GM23338 (cell line): ENCODE measurements around the gene SEMA6D. TPM values are rescaled to one million over a fixed set of nuclear protein-coding genes. Genes with fewer than 3 reads are reported as not detected.

ENCODE experiments used
- ATAC-seq: fragments of 200-7000 bp; cut with Tn5 transposase; 3 replicates; pipeline ENCODE4 v1.9.1; 2020
- DNase-seq: peaks from one replicate; pipeline ENCODE4 v3.0.0-alpha.2; 2015; ENCODE audit warnings: low spot score
- H2AFZ ChIP-seq: fragments of 200-600 bp; sonication (generic); 2 replicates; pipeline ENCODE4 v1.8.0; 2016; ENCODE audit warnings: antibody characterized with exemption, mild to moderate bottlenecking, moderate library complexity
- H3F3A ChIP-seq: fragments of 200-600 bp; sonication (generic); replicated peaks from 2 replicates; pipeline ENCODE4 v1.8.0; 2017; ENCODE audit warnings: antibody characterized with exemption, mixed run types, low read depth
- H3K27ac ChIP-seq: fragments of 200-600 bp; sonication (generic); 2 replicates; pipeline ENCODE4 v1.6.1; 2016; ENCODE audit warnings: low read depth
- H3K27me3 ChIP-seq: fragments of 200-600 bp; sonication (generic); 2 replicates; pipeline ENCODE4 v1.8.0; 2016; ENCODE audit warnings: mild to moderate bottlenecking, mixed run types, moderate library complexity; ENCODE audit not compliant: insufficient read depth
- H3K36me3 ChIP-seq: fragments of 200-600 bp; sonication (generic); 2 replicates; pipeline ENCODE4 v1.8.0; 2016; ENCODE audit warnings: mild to moderate bottlenecking; ENCODE audit not compliant: insufficient read depth
- H3K4me1 ChIP-seq: fragments of 200-600 bp; sonication (generic); 2 replicates; pipeline ENCODE4 v1.8.0; 2016; ENCODE audit warnings: mild to moderate bottlenecking, moderate library complexity; ENCODE audit not compliant: insufficient read depth
- H3K4me2 ChIP-seq: fragments of 200-600 bp; sonication (generic); 2 replicates; pipeline ENCODE4 v1.7.1; 2017; ENCODE audit warnings: mixed run types
- H3K4me3 ChIP-seq: fragments of 200-600 bp; sonication (generic); 2 replicates; pipeline ENCODE4 v1.6.1; 2016; ENCODE audit warnings: mixed run types
- H3K79me2 ChIP-seq: fragments of 200-600 bp; sonication (generic); replicated peaks from 2 replicates; pipeline ENCODE4 v1.8.0; 2017; ENCODE audit warnings: mild to moderate bottlenecking; ENCODE audit not compliant: insufficient read depth
- H3K9me2 ChIP-seq: fragments of 200-600 bp; sonication (generic); 2 replicates; pipeline ENCODE4 v1.8.0; 2017; ENCODE audit not compliant: insufficient read depth
- H4K20me1 ChIP-seq: fragments of 200-600 bp; sonication (generic); replicated peaks from 2 replicates; pipeline ENCODE4 v1.8.0; 2017; ENCODE audit warnings: mild to moderate bottlenecking; ENCODE audit not compliant: insufficient read depth
- H3K27ac Mint-ChIP-seq: 2 replicates; pipeline ENCODE4 v1.8.0; 2020; ENCODE audit warnings: inconsistent platforms, mild to moderate bottlenecking, moderate library complexity, mixed read lengths
- H3K27me3 Mint-ChIP-seq: 3 replicates; pipeline ENCODE4 v1.8.0; 2022; ENCODE audit warnings: low read depth, mild to moderate bottlenecking, moderate library complexity, mixed read lengths, inconsistent platforms; ENCODE audit not compliant: insufficient read depth, poor library complexity
- H3K36me3 Mint-ChIP-seq: 3 replicates; pipeline ENCODE4 v1.8.0; 2021; ENCODE audit warnings: low read depth, mild to moderate bottlenecking, inconsistent platforms, moderate library complexity, mixed read lengths
- H3K4me1 Mint-ChIP-seq: 3 replicates; pipeline ENCODE4 v1.8.0; 2020; ENCODE audit warnings: mild to moderate bottlenecking, inconsistent platforms, mixed read lengths
- H3K4me3 Mint-ChIP-seq: 3 replicates; pipeline ENCODE4 v1.8.0; 2021; ENCODE audit warnings: moderate library complexity, mild to moderate bottlenecking, inconsistent platforms, mixed read lengths
- H3K9me3 Mint-ChIP-seq: 3 replicates; pipeline ENCODE4 v1.8.0; 2020; ENCODE audit warnings: moderate library complexity, mild to moderate bottlenecking, inconsistent platforms, mixed read lengths
- CREB1 ChIP-seq: fragments of 250-450 bp; sonication (Bioruptor Pico); IDR thresholded peaks from 2 replicates; pipeline ENCODE4 v1.5.0; 2020; ENCODE audit warnings: low read depth, mild to moderate bottlenecking, moderate library complexity
- JUNB ChIP-seq: IDR thresholded peaks from one replicate; pipeline ENCODE4 v1.6.1; 2016; ENCODE audit warnings: antibody characterized with exemption; ENCODE audit not compliant: unreplicated experiment
- NANOG ChIP-seq: IDR thresholded peaks from 2 replicates; pipeline ENCODE4 v1.6.1; 2016; ENCODE audit warnings: antibody characterized with exemption, borderline replicate concordance
- ZNF114 ChIP-seq: fragments of 250-450 bp; sonication (Bioruptor Pico); IDR thresholded peaks from 2 replicates; pipeline ENCODE4 v1.5.0; 2020; ENCODE audit warnings: mild to moderate bottlenecking, moderate library complexity
- ZNF331 ChIP-seq: fragments of 250-450 bp; sonication (Bioruptor Pico); IDR thresholded peaks from 2 replicates; pipeline ENCODE4 v1.5.0; 2020; ENCODE audit warnings: low read depth, mild to moderate bottlenecking, moderate library complexity
- polyA plus RNA-seq: library from polyadenylated mRNA; unstranded; fragments of >200 nt; fragmentation: Nextera tagmentation; extraction: Ambion mirVana; gene quantifications from 2 replicates; pipeline ENCODE4 v1.2.1, GENCODE V29; 2016
- total RNA-seq: library from RNA; depleted of rRNA; stranded (reverse); fragments of >200 nt; shearing (Covaris generic); gene quantifications from 2 replicates; pipeline ENCODE4 v1.2.3, GENCODE V29; 2014
- TF ChIP-seq, protein P1 (sequence below): fragments of 250-450 bp; sonication (Bioruptor Pico); IDR thresholded peaks from 2 replicates; pipeline ENCODE4 v1.5.0; 2020; ENCODE audit warnings: mild to moderate bottlenecking, moderate library complexity
- TF ChIP-seq, protein P2 (sequence below): IDR thresholded peaks from 2 replicates; pipeline ENCODE4 v1.6.1; 2016; ENCODE audit warnings: antibody characterized with exemption
- TF ChIP-seq, protein P3 (sequence below): IDR thresholded peaks from one replicate; pipeline ENCODE4 v1.6.1; 2018; ENCODE audit warnings: antibody characterized with exemption; ENCODE audit not compliant: unreplicated experiment
- TF ChIP-seq, protein P4 (sequence below), 2 experiments: fragments of 200-600 bp in 1 of 2; sonication (generic) in 1 of 2; conservative IDR thresholded peaks; 2 replicates each; pipeline versions ENCODE4 v1.5.1 to v1.6.1; 2016 to 2017; ENCODE audit warnings: antibody characterized with exemption in 2 of 2, low read depth in 2 of 2, mild to moderate bottlenecking in 2 of 2, moderate library complexity in 1 of 2

SEMA6D gene
- total and polyA plus RNA-seq, 2 experiments from 2014 or later, result 0.37 to 0.97 TPM

DNA sequence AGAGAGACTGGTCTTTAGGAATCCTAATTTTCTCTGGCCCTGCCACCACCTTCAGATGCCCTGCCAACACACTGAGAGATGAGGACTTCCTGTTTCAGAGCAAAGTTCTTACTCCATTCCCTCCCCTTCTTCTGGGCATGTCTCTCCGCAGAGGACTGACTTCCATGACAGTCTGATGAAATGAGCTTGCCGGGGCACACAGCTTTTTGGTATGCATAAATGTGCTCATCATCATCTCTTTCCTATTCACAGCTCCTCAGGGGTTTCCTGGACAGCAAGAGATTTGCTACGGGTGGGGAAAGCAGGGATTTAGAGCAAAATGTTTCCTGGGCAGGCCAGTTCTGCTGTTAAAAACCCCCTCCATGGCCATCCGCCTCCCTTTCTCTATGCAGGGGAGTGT, 27.6 kb upstream of the SEMA6D start (continued):
- TF ChIP-seq, protein P1, sequence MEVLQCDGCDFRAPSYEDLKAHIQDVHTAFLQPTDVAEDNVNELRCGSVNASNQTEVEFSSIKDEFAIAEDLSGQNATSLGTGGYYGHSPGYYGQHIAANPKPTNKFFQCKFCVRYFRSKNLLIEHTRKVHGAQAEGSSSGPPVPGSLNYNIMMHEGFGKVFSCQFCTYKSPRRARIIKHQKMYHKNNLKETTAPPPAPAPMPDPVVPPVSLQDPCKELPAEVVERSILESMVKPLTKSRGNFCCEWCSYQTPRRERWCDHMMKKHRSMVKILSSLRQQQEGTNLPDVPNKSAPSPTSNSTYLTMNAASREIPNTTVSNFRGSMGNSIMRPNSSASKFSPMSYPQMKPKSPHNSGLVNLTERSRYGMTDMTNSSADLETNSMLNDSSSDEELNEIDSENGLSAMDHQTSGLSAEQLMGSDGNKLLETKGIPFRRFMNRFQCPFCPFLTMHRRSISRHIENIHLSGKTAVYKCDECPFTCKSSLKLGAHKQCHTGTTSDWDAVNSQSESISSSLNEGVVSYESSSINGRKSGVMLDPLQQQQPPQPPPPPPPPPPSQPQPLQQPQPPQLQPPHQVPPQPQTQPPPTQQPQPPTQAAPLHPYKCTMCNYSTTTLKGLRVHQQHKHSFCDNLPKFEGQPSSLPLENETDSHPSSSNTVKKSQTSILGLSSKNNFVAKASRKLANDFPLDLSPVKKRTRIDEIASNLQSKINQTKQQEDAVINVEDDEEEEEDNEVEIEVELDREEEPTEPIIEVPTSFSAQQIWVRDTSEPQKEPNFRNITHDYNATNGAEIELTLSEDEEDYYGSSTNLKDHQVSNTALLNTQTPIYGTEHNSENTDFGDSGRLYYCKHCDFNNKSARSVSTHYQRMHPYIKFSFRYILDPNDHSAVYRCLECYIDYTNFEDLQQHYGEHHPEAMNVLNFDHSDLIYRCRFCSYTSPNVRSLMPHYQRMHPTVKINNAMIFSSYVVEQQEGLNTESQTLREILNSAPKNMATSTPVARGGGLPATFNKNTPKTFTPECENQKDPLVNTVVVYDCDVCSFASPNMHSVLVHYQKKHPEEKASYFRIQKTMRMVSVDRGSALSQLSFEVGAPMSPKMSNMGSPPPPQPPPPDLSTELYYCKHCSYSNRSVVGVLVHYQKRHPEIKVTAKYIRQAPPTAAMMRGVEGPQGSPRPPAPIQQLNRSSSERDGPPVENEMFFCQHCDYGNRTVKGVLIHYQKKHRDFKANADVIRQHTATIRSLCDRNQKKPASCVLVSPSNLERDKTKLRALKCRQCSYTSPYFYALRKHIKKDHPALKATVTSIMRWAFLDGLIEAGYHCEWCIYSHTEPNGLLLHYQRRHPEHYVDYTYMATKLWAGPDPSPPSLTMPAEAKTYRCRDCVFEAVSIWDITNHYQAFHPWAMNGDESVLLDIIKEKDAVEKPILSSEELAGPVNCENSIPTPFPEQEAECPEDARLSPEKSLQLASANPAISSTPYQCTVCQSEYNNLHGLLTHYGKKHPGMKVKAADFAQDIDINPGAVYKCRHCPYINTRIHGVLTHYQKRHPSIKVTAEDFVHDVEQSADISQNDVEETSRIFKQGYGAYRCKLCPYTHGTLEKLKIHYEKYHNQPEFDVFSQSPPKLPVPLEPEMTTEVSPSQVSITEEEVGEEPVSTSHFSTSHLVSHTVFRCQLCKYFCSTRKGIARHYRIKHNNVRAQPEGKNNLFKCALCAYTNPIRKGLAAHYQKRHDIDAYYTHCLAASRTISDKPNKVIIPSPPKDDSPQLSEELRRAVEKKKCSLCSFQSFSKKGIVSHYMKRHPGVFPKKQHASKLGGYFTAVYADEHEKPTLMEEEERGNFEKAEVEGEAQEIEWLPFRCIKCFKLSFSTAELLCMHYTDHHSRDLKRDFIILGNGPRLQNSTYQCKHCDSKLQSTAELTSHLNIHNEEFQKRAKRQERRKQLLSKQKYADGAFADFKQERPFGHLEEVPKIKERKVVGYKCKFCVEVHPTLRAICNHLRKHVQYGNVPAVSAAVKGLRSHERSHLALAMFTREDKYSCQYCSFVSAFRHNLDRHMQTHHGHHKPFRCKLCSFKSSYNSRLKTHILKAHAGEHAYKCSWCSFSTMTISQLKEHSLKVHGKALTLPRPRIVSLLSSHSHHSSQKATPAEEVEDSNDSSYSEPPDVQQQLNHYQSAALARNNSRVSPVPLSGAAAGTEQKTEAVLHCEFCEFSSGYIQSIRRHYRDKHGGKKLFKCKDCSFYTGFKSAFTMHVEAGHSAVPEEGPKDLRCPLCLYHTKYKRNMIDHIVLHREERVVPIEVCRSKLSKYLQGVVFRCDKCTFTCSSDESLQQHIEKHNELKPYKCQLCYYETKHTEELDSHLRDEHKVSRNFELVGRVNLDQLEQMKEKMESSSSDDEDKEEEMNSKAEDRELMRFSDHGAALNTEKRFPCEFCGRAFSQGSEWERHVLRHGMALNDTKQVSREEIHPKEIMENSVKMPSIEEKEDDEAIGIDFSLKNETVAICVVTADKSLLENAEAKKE (CRISPR knock-in tag), result no peak

DNA sequence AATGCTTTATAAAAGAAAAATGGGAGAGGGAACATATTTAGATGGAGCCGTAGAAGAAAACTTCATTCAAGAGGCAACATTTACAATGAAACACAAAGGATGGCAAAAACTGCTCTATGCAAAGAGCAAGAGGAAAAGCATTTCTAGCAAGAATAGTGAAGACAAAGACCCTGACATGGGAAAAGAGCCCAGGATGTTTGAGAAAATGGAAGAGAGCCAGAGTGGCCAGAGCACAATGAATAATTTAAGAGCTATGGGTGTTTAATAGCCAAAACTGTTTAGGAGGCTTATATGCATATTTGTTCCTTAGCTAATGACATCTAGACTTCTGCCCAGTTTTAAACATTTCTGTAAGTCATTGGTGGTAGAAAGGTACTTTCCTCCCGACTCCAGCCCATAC, 25.4 kb upstream of the SEMA6D start:
- no peaks in the 10 kb centered on the region for H3K36me3 ChIP-seq
- no peak overlapping the region for H3K27ac ChIP-seq
- ATAC-seq (no peak), DNase-seq (no peak)
- no peaks in the 10 kb centered on the region for H3K4me1 ChIP-seq
- no peak overlapping the region for H3K4me2 ChIP-seq
- Mint-ChIP-seq H3K36me3 (no peaks in the 10 kb centered on the region), H3K4me1 (no peaks in the 10 kb centered on the region), H3K27me3 (no peaks in the 10 kb centered on the region), H3K4me3 (no peak overlapping the region), H3K27ac (no peak overlapping the region), H3K9me3 (no peaks in the 10 kb centered on the region)
- H3F3A ChIP-seq, result no peaks in the 10 kb centered on the region
- peak overlapping the region; percentile 24; the same call in 1 of the 2 replicates for H2AFZ ChIP-seq
- H3K79me2 ChIP-seq, result no peaks in the 10 kb centered on the region
- H3K9me2 ChIP-seq, result no peaks in the 10 kb centered on the region
- H4K20me1 ChIP-seq, result no peaks in the 10 kb centered on the region
- H3K27me3 ChIP-seq, result no peaks in the 10 kb centered on the region
- no peak overlapping the region for H3K4me3 ChIP-seq
- TF ChIP-seq JUNB (no peak), NANOG (no peak), CREB1 (CRISPR knock-in tag) (no peak), ZNF331 (no peak), ZNF114 (CRISPR knock-in tag) (no peak)
- TF ChIP-seq, protein P2, sequence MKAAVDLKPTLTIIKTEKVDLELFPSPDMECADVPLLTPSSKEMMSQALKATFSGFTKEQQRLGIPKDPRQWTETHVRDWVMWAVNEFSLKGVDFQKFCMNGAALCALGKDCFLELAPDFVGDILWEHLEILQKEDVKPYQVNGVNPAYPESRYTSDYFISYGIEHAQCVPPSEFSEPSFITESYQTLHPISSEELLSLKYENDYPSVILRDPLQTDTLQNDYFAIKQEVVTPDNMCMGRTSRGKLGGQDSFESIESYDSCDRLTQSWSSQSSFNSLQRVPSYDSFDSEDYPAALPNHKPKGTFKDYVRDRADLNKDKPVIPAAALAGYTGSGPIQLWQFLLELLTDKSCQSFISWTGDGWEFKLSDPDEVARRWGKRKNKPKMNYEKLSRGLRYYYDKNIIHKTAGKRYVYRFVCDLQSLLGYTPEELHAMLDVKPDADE, result no peak
- TF ChIP-seq, protein P3, sequence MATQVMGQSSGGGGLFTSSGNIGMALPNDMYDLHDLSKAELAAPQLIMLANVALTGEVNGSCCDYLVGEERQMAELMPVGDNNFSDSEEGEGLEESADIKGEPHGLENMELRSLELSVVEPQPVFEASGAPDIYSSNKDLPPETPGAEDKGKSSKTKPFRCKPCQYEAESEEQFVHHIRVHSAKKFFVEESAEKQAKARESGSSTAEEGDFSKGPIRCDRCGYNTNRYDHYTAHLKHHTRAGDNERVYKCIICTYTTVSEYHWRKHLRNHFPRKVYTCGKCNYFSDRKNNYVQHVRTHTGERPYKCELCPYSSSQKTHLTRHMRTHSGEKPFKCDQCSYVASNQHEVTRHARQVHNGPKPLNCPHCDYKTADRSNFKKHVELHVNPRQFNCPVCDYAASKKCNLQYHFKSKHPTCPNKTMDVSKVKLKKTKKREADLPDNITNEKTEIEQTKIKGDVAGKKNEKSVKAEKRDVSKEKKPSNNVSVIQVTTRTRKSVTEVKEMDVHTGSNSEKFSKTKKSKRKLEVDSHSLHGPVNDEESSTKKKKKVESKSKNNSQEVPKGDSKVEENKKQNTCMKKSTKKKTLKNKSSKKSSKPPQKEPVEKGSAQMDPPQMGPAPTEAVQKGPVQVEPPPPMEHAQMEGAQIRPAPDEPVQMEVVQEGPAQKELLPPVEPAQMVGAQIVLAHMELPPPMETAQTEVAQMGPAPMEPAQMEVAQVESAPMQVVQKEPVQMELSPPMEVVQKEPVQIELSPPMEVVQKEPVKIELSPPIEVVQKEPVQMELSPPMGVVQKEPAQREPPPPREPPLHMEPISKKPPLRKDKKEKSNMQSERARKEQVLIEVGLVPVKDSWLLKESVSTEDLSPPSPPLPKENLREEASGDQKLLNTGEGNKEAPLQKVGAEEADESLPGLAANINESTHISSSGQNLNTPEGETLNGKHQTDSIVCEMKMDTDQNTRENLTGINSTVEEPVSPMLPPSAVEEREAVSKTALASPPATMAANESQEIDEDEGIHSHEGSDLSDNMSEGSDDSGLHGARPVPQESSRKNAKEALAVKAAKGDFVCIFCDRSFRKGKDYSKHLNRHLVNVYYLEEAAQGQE, result no peak
- TF ChIP-seq, protein P4, sequence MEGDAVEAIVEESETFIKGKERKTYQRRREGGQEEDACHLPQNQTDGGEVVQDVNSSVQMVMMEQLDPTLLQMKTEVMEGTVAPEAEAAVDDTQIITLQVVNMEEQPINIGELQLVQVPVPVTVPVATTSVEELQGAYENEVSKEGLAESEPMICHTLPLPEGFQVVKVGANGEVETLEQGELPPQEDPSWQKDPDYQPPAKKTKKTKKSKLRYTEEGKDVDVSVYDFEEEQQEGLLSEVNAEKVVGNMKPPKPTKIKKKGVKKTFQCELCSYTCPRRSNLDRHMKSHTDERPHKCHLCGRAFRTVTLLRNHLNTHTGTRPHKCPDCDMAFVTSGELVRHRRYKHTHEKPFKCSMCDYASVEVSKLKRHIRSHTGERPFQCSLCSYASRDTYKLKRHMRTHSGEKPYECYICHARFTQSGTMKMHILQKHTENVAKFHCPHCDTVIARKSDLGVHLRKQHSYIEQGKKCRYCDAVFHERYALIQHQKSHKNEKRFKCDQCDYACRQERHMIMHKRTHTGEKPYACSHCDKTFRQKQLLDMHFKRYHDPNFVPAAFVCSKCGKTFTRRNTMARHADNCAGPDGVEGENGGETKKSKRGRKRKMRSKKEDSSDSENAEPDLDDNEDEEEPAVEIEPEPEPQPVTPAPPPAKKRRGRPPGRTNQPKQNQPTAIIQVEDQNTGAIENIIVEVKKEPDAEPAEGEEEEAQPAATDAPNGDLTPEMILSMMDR (conservative IDR thresholded peaks at IDR 0.05; ENCODE audit: low read depth in 2 of 2), result no peak
